Fibroblast of mammary gland (primary cell): ENCODE measurements around the gene RNU6-9.

ENCODE experiments used
- DNase-seq: peaks from one replicate; pipeline ENCODE4 v3.0.0-alpha.2; 2010; ENCODE audit warnings: low read depth
- H3K4me3 ChIP-seq: 2 replicates; pipeline ENCODE4 v1.5.1; 2011; ENCODE audit warnings: low read depth, mild to moderate bottlenecking, low read length, moderate library complexity; ENCODE audit not compliant: control insufficient read depth
- TF ChIP-seq, protein P1 (sequence below): conservative IDR thresholded peaks from 2 replicates; pipeline ENCODE4 v1.5.1; 2011; ENCODE audit warnings: low read depth, low read length, inconsistent platforms; ENCODE audit not compliant: control insufficient read depth, insufficient read depth

The RNU6-9 gene

DNA sequence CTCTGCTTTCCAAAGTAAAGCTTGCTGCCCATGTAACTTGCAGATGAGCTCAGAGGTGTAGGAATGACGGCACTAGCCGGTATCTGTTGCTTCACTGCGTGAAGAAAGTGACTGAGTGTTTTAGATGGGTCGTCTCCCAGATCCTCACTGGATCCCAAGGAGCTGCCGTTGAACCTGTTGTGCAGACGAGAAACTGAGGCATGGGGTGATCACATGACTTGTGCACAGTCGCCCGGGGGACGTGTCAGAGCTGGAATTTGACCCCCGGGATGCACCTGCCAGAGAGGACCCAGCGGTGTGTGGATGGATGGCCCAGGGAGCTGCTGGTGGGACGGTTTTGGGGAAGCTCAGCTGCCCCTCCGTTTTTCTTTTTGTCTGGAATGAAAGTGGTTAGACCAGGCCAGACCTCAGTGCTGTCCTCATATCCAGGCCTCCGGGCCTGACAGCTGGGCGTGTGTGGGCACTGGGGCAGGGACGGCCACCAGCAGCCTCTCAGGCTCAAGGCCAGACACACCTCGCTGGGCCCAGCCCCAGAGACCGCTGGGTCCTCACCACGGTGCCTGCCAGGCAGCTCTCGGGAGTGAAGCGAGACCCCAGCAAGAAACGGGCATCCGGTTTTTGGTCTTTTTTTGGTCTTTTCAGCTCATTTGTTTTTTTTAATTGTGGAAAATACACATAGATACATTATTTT is 45.1 kb downstream of the RNU6-9 start:
- no peak overlapping the region for H3K4me3 ChIP-seq
- DNase-seq: no peak
- TF ChIP-seq, protein P1, sequence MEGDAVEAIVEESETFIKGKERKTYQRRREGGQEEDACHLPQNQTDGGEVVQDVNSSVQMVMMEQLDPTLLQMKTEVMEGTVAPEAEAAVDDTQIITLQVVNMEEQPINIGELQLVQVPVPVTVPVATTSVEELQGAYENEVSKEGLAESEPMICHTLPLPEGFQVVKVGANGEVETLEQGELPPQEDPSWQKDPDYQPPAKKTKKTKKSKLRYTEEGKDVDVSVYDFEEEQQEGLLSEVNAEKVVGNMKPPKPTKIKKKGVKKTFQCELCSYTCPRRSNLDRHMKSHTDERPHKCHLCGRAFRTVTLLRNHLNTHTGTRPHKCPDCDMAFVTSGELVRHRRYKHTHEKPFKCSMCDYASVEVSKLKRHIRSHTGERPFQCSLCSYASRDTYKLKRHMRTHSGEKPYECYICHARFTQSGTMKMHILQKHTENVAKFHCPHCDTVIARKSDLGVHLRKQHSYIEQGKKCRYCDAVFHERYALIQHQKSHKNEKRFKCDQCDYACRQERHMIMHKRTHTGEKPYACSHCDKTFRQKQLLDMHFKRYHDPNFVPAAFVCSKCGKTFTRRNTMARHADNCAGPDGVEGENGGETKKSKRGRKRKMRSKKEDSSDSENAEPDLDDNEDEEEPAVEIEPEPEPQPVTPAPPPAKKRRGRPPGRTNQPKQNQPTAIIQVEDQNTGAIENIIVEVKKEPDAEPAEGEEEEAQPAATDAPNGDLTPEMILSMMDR: no peak

DNA sequence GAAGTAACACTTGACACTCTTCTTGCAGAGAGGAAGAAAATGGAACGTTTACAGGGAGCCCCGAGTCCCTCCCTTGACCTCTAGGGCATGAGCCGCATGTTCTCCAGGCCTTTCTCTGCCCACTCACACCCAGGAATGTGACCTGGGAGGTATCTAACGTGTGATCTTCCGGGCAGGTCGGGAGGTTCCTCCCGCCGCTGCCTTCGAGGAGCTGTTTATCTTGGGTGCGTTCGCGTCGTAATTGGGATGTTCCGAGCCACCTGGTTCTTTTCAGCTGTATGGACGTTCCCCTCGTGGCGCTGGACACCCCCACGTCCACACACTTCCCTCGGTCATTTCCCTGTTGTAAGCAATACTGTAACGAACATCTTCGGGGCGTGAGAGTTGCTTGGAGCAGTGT is 46.2 kb downstream of the RNU6-9 start:
- H3K4me3 ChIP-seq: no peak overlapping the region
- DNase-seq: no peak
- TF ChIP-seq, protein P1: no peak

DNA sequence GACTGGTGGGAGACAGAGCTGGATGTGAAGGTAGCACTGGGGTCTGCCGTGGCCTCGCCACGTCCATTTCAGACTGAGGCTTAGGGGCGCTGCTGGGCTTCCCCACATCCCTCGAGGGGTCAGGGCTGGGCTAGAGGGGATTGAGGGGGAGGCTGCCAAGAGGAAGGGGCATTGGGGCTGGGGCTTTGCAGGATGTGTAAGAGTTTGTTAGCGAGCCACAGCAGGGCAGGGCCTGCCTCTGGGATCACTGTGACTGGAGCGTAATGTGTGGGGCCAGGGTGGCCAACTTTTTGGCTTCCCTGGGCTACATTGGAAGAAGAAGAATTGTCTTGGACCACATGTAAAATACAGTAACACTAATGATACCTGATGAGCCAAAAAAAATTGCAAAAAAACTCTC is 46.6 kb downstream of the RNU6-9 start:
- TF ChIP-seq, protein P1: no peak
- H3K4me3 ChIP-seq: no peak overlapping the region
- DNase-seq: no peak

DNA sequence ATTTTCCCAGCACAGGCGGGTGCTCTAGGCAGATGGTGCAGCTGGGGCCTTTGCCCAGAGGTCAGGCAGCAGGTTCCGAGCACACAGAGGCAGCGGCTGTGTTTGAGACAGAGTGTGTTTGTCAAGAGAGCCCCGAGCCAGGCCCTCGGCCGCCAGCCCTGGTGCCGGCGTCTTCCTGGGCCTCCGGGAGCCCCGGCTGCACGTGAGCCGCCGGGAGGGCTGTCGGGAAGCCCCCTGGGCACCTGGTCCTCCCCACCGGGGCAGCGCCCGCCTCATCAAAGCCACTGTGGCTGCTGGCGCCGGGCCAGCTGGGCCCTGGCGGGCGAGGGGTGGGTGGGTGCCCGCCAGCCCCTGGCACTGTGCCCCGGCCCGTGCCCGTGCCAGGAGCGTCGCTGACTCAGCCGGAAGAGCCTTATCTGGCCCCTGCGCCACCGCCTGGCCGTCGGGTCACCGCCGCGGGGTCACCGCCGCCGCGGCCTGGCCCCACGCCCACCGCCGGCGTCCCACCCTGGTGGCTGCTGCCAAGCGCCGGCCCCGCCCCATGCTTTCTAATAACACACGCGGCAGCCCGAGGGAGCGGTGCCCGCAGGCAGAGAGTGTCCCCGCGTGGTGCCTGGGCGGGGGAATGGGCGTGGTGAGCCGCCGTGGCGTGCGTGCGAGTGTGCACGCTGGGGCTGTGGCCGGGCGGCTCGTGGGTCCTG is 47.5 kb downstream of the RNU6-9 start:
- DNase-seq: peak; percentile 42
- TF ChIP-seq, protein P1: no peak
- H3K4me3 ChIP-seq: no peak overlapping the region

DNA sequence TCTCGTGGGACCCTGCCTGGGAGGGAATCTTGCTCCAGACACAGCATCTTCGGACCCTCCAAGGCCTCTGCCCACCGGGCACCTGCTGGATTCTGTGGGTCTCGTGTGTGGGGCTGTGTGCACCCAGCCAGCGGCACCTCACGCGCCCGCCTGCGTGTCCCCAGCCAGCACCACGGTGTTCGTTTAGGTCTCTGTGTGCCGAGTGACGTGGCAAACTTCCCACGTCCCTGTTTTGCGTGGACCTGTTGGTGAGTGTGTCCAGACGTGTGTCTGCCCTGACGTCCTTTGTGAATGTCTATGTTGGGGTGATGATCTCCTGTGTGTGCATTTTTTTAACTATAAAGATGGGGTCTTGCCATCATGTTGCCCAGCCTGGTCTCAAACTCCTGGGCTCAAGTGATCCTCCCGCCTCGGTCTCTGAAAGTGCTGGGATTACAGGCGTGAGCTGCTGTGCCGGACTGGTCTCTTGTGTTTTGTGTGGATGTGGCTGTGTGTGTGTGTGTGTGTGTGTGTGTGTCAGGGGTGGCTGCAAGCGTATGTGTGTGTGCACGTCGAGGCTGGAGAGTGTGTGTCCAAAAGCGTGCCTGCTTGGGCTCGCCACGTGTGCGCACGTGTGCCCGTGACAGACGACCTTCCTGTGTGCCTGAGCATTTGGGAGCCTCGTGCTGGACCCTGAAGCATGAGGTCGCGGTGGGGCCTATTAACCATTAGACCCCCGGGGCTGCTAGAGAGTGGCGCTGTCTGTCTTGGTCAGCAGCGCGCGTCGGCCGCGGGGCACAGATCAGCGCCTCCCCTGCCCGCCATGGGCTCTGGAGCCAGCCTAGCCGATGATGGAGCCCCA is 48.2 kb downstream of the RNU6-9 start:
- no peak overlapping the region for H3K4me3 ChIP-seq
- DNase-seq: no peak
- TF ChIP-seq, protein P1: no peak

DNA sequence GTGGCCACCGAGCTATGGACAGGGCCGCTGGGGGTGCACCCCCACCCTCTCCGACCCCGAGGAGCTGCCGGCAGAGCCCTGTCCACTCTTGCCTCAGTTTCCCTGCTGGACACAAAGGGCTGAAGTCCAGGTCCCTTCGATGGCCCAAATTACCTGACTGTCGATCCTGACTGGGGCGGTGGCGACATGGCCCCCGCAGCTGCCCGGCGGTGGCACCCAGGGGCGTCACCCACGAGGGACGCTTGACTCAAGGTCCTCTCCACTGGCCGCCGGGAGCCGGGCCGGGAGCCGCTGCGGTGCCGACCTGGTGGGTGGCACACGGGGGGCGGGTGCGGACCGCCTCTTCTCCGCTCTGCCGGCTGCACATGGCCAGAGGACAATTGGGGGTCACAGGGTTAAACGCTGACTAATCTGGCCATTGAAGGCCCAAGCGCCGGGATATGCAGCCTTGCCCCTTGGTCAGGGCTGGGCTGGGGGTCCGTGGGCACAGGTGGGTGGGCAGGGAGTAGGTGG is 48.9 kb downstream of the RNU6-9 start:
- TF ChIP-seq, protein P1: no peak
- H3K4me3 ChIP-seq: no peak overlapping the region
- no peak for DNase-seq
